HEK293 (cell line): ENCODE data around the gene OPHN1.

Experiments used
- CTCF ChIA-PET: fragments of 350-600 bp; formaldehyde crosslinking; extraction: SDS; loops from one replicate; lab custom pipeline; 2021; ENCODE audit warnings: antibody characterized with exemption; lab: Yijun Ruan, JAX
- POLR2A ChIA-PET: fragments of 300-600 bp; formaldehyde crosslinking; extraction: SDS; loops from one replicate; lab custom pipeline; 2020; ENCODE audit warnings: antibody characterized with exemption, inconsistent platforms; lab: Yijun Ruan, JAX
- H3K27ac ChIP-seq: fragments of 200-500 bp; sonication (Bioruptor generic); 2 replicates; pipeline ENCODE4 v1.5.1; 2014; ENCODE audit warnings: low read depth, low read length, control low read depth, inconsistent platforms; ENCODE audit errors: extremely low read depth
- H3K36me3 ChIP-seq, 2 experiments: fragments of 200-500 bp in 1 of 2; sonication (Bioruptor generic) in 1 of 2; 1 replicate in 1 of 2; 2 replicates in 1 of 2; pipeline ENCODE4 v1.5.1; 2014 to 2017; ENCODE audit warnings: inconsistent platforms in 2 of 2, low read length in 2 of 2; ENCODE audit not compliant: control insufficient read depth in 2 of 2, insufficient read depth in 1 of 2
- H3K4me1 ChIP-seq: fragments of 200-500 bp; sonication (Bioruptor generic); 2 replicates; pipeline ENCODE4 v1.5.1; 2014; ENCODE audit warnings: mild to moderate bottlenecking, low read length, inconsistent platforms; ENCODE audit not compliant: control insufficient read depth, insufficient read depth
- H3K4me3 ChIP-seq: 2 replicates; pipeline ENCODE4 v1.5.1; 2011; ENCODE audit warnings: low read depth, mild to moderate bottlenecking, control low read depth, low read length, moderate library complexity
- H3K9me3 ChIP-seq: fragments of 200-500 bp; sonication (Bioruptor generic); 2 replicates; pipeline ENCODE4 v1.5.1; 2014; ENCODE audit warnings: low read depth, low read length, inconsistent platforms; ENCODE audit not compliant: control insufficient read depth, insufficient read depth
- EGR2 ChIP-seq: fragments of 450-650 bp; formaldehyde crosslinking; IDR thresholded peaks from 2 replicates; pipeline ENCODE4 v1.5.1; 2016; ENCODE audit warnings: low read depth, missing biosample characterization, missing genetic modification characterization
- HIC1 ChIP-seq: fragments of 450-650 bp; formaldehyde crosslinking; IDR thresholded peaks from 2 replicates; pipeline ENCODE4 v1.5.1; 2016; ENCODE audit warnings: missing biosample characterization, missing genetic modification characterization
- MEIS1 ChIP-seq: sonication (generic); formaldehyde crosslinking; IDR thresholded peaks from 2 replicates; pipeline ENCODE4 v1.8.1; 2022; ENCODE audit warnings: missing genetic modification reagents, mild to moderate bottlenecking, borderline replicate concordance
- MZF1 ChIP-seq: fragments of 450-650 bp; formaldehyde crosslinking; IDR thresholded peaks from 2 replicates; pipeline ENCODE4 v1.5.1; 2017; ENCODE audit warnings: missing biosample characterization, missing genetic modification characterization, borderline replicate concordance
- ZBTB26 ChIP-seq: fragments of 450-650 bp; formaldehyde crosslinking; optimal IDR thresholded peaks from 2 replicates; pipeline ENCODE3; 2016; ENCODE audit warnings: missing biosample characterization, mild to moderate bottlenecking, missing genetic modification characterization
- ZBTB44 ChIP-seq: fragments of 450-650 bp; IDR thresholded peaks from 2 replicates; pipeline ENCODE4 v1.5.1; 2018; ENCODE audit warnings: missing biosample characterization, mild to moderate bottlenecking, missing genetic modification characterization
- ZNF174 ChIP-seq: fragments of 450-650 bp; formaldehyde crosslinking; IDR thresholded peaks from 2 replicates; pipeline ENCODE4 v1.5.0; 2017; ENCODE audit warnings: missing biosample characterization, mild to moderate bottlenecking, missing genetic modification characterization
- ZNF184 ChIP-seq: fragments of 450-650 bp; IDR thresholded peaks from 2 replicates; pipeline ENCODE4 v1.5.1; 2018; ENCODE audit warnings: missing biosample characterization, mild to moderate bottlenecking, missing genetic modification characterization
- ZNF221 ChIP-seq: fragments of 450-650 bp; formaldehyde crosslinking; IDR thresholded peaks from 2 replicates; pipeline ENCODE4 v1.5.1; 2017; ENCODE audit warnings: missing biosample characterization, missing genetic modification characterization, borderline replicate concordance
- ZNF341 ChIP-seq: fragments of 450-650 bp; formaldehyde crosslinking; IDR thresholded peaks from 2 replicates; pipeline ENCODE4; 2016; ENCODE audit warnings: low read depth, missing biosample characterization, missing genetic modification characterization
- ZNF521 ChIP-seq: fragments of 450-650 bp; formaldehyde crosslinking; IDR thresholded peaks from 2 replicates; pipeline ENCODE4 v1.5.1; 2017; ENCODE audit warnings: missing biosample characterization, mild to moderate bottlenecking, missing genetic modification characterization
- ZNF664 ChIP-seq: fragments of 450-650 bp; formaldehyde crosslinking; IDR thresholded peaks from 2 replicates; pipeline ENCODE4 v1.5.1; 2016; ENCODE audit warnings: missing biosample characterization, missing genetic modification characterization
- ZNF692 ChIP-seq: fragments of 450-650 bp; formaldehyde crosslinking; IDR thresholded peaks from 2 replicates; pipeline ENCODE4 v1.5.1; 2016; ENCODE audit warnings: missing biosample characterization, missing genetic modification characterization

OPHN1 gene

GRCh38 chrX:68462197-68462596 is 28.9 kb upstream of the OPHN1 start:
- TF ChIP-seq ZNF521, result no peak
- 0 out of 2 replicates have a peak, but pooled peaks have one; percentile 48 for TF ChIP-seq HIC1 (tag by site-specific recombination)
- TF ChIP-seq ZNF341 (tag by site-specific recombination), result no peak
- TF ChIP-seq ZBTB26 (tag by site-specific recombination), result no peak
- no peak for TF ChIP-seq ZNF221 (tag by site-specific recombination)
- no peak for TF ChIP-seq ZNF174 (tag by site-specific recombination)
- ChIA-PET POLR2A (interaction anchor here (1.0 kb wide), 1 partner anchor 29 kb away, joined by 3 read pairs; the partner anchor contains the start of gene OPHN1), CTCF (interaction anchor here (0.6 to 2.1 kb wide), 5 partner anchors 23 to 941 kb away, joined by 3 to 16 read pairs (median 4); no protein-coding TSS in a partner anchor)
- Histone ChIP-seq H3K27ac (no peak overlapping the region), H3K4me1 (no peaks in the 10 kb centered on the region), H3K36me3 (no peaks in the 10 kb centered on the region), H3K4me3 (no peak overlapping the region), H3K9me3 (no peaks in the 10 kb centered on the region)

GRCh38 chrX:68461576-68461975 is 28.3 kb upstream of the OPHN1 start:
- Histone ChIP-seq H3K4me1 (no peaks in the 10 kb centered on the region), H3K27ac (no peak overlapping the region), H3K4me3 (no peak overlapping the region), H3K9me3 (no peaks in the 10 kb centered on the region; the same call in 1 of the 2 replicates), H3K36me3 (no peaks in the 10 kb centered on the region)
- POLR2A ChIA-PET, result no interaction called here
- TF ChIP-seq MZF1 (tag by site-specific recombination) (no peak), EGR2 (tag by site-specific recombination) (no peak), ZNF184 (tag by site-specific recombination) (no peak), MEIS1 (no peak), ZBTB44 (no peak), ZNF692 (tag by site-specific recombination) (no peak)
- CTCF ChIA-PET, result interaction anchor here (1.1 kb wide), 1 partner anchor 263 kb away, joined by 3 read pairs; no protein-coding TSS in a partner anchor

GRCh38 chrX:68461093-68461492 is 27.8 kb upstream of the OPHN1 start:
- Histone ChIP-seq H3K4me1 (no peaks in the 10 kb centered on the region), H3K36me3 (no peaks in the 10 kb centered on the region), H3K4me3 (no peak overlapping the region), H3K9me3 (no peaks in the 10 kb centered on the region; the same call in 1 of the 2 replicates), H3K27ac (no peak overlapping the region)
- ChIA-PET POLR2A (no interaction called here), CTCF (interaction anchor here (1.1 to 1.2 kb wide), 2 partner anchors 22 to 262 kb away, joined by 3 read pairs; no protein-coding TSS in a partner anchor)
- no peak for TF ChIP-seq ZNF664 (tag by site-specific recombination)
